ENCODE results near the gene SLC47A2. TPM values are rescaled to one million over a fixed set of nuclear protein-coding genes. Genes with fewer than 3 reads are reported as not detected.
A peak's percentile ranks its signal among the peaks of the same experiment; 100 is the strongest.

Gene SLC47A2
- total and polyA plus RNA-seq, 9 of the 15 experiments (the other 6 are each of a cell fraction or from before 2014, with no cell fraction given): not detected

- TF ChIP-seq DACH1 (IDR thresholded peaks at IDR 0.05; ENCODE audit: partially characterized antibody): no peak
- no peak for TF ChIP-seq MTF1 (CRISPR knock-in tag; IDR thresholded peaks at IDR 0.05; ENCODE audit: borderline replicate concordance)
- TF ChIP-seq RFX5 (IDR thresholded peaks at IDR 0.05; ENCODE audit: low read depth, low read length): no peak
- no peak for ATAC-seq
- Histone ChIP-seq H3K9me1 (ENCODE audit: control insufficient read depth, insufficient read depth, low read length) (no peaks in the 10 kb centered on the region), H4K20me1 (replicated peaks; ENCODE audit: control insufficient read depth, insufficient read depth, low read length) (no peaks in the 10 kb centered on the region), H3K79me2 (ENCODE audit: control insufficient read depth, insufficient read depth, low read length) (no peaks in the 10 kb centered on the region), H3K27ac (ENCODE audit: extremely low read depth, low read depth, low read length) (no peak overlapping the region), H3K4me2 (ENCODE audit: insufficient read depth, low read length) (no peak overlapping the region), H2AFZ (ENCODE audit: low read depth, low read length) (no peak overlapping the region), H3K9ac (ENCODE audit: insufficient read depth in 1 of 2, low read depth in 2 of 2, low read length in 2 of 2) (no peak overlapping the region), H3K4me3 (no peak overlapping the region), H3K27me3 (ENCODE audit: control insufficient read depth in 2 of 2, insufficient read depth in 2 of 2, low read length in 2 of 2) (peaks cover 0 to 20% of the 10 kb centered on the region in 2 experiments; a peak in 2 of 5 replicates), H3K4me1 (replicated peaks in 1 of 2; ENCODE audit: control insufficient read depth in 2 of 2, insufficient read depth in 2 of 2, low read length in 2 of 2) (peaks cover 0 to 4% of the 10 kb centered on the region in 2 experiments; a peak in 2 of 5 replicates), H3K9me3 (replicated peaks; ENCODE audit: control insufficient read depth, insufficient read depth, low read depth, low read length) (no peaks in the 10 kb centered on the region), H3K36me3 (ENCODE audit: control insufficient read depth, insufficient read depth, low read length) (no peaks in the 10 kb centered on the region)
- in situ Hi-C loops (cut with MboI) (no loop called here), intact Hi-C loops (cut with micrococcal nuclease) (no loop called here)
- no peak for FAIRE-seq
- POLR2A ChIA-PET: no interaction called here
- 0% methylated on average over 5 of the region's 5 CpGs for WGBS (ENCODE audit: insufficient coverage, low coverage, missing lambda C conversion rate)
- no TSS peak for BruUV-seq (replicated peaks)
- DNase-seq (ENCODE audit: extremely low read depth in 1 of 4, low spot score in 3 of 4): no peak
- CTCF ChIA-PET (ENCODE audit: low intra/inter-chr PET ratio): no interaction called here
Measured at GRCh38 chr17:19725486-19725885, 9.1 kb upstream of the SLC47A2 start.

GRCh38 chr17:19724501-19725420 lies 8.4 kb upstream of the SLC47A2 start:
- Histone ChIP-seq H3K4me3 (no peak overlapping the region), H3K4me2 (ENCODE audit: insufficient read depth, low read length) (no peak overlapping the region)
- in situ Hi-C loops (cut with MboI): no loop called here

More at GRCh38 chr17:19724501-19725420, 8.4 kb upstream of the SLC47A2 start:
- intact Hi-C loops (cut with micrococcal nuclease): no loop called here
- DNase-seq (ENCODE audit: extremely low read depth in 1 of 4, low spot score in 3 of 4): no peak
- no peaks in the 10 kb centered on the region for H3K79me2 ChIP-seq (ENCODE audit: control insufficient read depth, insufficient read depth, low read length)
- peaks cover 0 to 24% of the 10 kb centered on the region in 2 experiments; a peak in 2 of 5 replicates for H3K27me3 ChIP-seq (ENCODE audit: control insufficient read depth in 2 of 2, insufficient read depth in 2 of 2, low read length in 2 of 2)
- H3K4me1 ChIP-seq (replicated peaks in 1 of 2; ENCODE audit: control insufficient read depth in 2 of 2, insufficient read depth in 2 of 2, low read length in 2 of 2): peaks cover 0 to 4% of the 10 kb centered on the region in 2 experiments; a peak in 2 of 5 replicates
- H2AFZ ChIP-seq (ENCODE audit: low read depth, low read length): no peak overlapping the region
- TF ChIP-seq USF2 (CRISPR knock-in tag; IDR thresholded peaks at IDR 0.05) (0 out of 2 replicates have a peak, but pooled peaks have one; percentile 28), HDAC8 (tag; IDR thresholded peaks at IDR 0.05) (no peak)
- BruUV-seq (replicated peaks): no TSS peak
- no peak for FAIRE-seq
- POLR2A ChIA-PET: no interaction called here
- CTCF ChIA-PET (ENCODE audit: low intra/inter-chr PET ratio): no interaction called here
- H3K9me3 ChIP-seq (replicated peaks; ENCODE audit: control insufficient read depth, insufficient read depth, low read depth, low read length): no peaks in the 10 kb centered on the region
- no peak overlapping the region for H3K9ac ChIP-seq (ENCODE audit: insufficient read depth in 1 of 2, low read depth in 2 of 2, low read length in 2 of 2)
- H3K36me3 ChIP-seq (ENCODE audit: control insufficient read depth, insufficient read depth, low read length): no peaks in the 10 kb centered on the region
- H3K9me1 ChIP-seq (ENCODE audit: control insufficient read depth, insufficient read depth, low read length): no peaks in the 10 kb centered on the region
- ATAC-seq: no peak
- no peaks in the 10 kb centered on the region for H4K20me1 ChIP-seq (replicated peaks; ENCODE audit: control insufficient read depth, insufficient read depth, low read length)
- 11% methylated on average over 20 of the region's 55 CpGs for WGBS (ENCODE audit: insufficient coverage, low coverage, missing lambda C conversion rate)
- no peak overlapping the region for H3K27ac ChIP-seq (ENCODE audit: extremely low read depth, low read depth, low read length)
